Stomach (tissue), 9 donors: ENCODE measurements around the gene TAP2. TPM values are rescaled to one million over a fixed set of nuclear protein-coding genes. Genes with fewer than 3 reads are reported as not detected.

Experiments used
- DNase-seq, 2 donors: peaks; one replicate each; pipeline versions ENCODE4 v3.0.0 to v3.0.0-alpha.2; 2013 to 2019
- H3K27ac ChIP-seq, 5 donors: fragments of 200-600 bp in 4 of 5; sonication (generic) in 4 of 5; one replicate each; pipeline ENCODE4 v1.5.1; 2013 to 2019; ENCODE audit warnings: mild to moderate bottlenecking in 1 of 5, moderate library complexity in 1 of 5
- H3K27me3 ChIP-seq, 3 donors: fragments of 200-600 bp; sonication (generic); one replicate each; pipeline ENCODE4 v1.5.1; 2017 to 2019; ENCODE audit warnings: mixed run types in 1 of 3
- H3K36me3 ChIP-seq, 4 donors: fragments of 200-600 bp; sonication (generic); 1 replicate in 3 of 4; 2 replicates in 1 of 4; pipeline ENCODE4 v1.5.1; 2016 to 2019
- H3K4me1 ChIP-seq, 4 donors: fragments of 200-600 bp; sonication (generic); one replicate each; pipeline ENCODE4 v1.5.1; 2016 to 2019
- H3K4me3 ChIP-seq, 4 donors: fragments of 200-600 bp; sonication (generic) in 3 of 4; one replicate each; pipeline ENCODE4 v1.5.1; 2016 to 2019; ENCODE audit warnings: mild to moderate bottlenecking in 1 of 4
- H3K9me3 ChIP-seq, 4 donors: fragments of 200-600 bp; sonication (generic); one replicate each; pipeline ENCODE4 v1.5.1; 2016 to 2019
- EP300 ChIP-seq: sonication (generic); formaldehyde crosslinking; IDR thresholded peaks from one replicate; pipeline ENCODE4 v1.6.1; 2017; ENCODE audit warnings: antibody characterized with exemption
- POLR2A ChIP-seq, 4 donors: fragments of 450-650 bp; IDR thresholded peaks; one replicate each; pipeline ENCODE4 v1.6.1; 2016; ENCODE audit warnings: antibody characterized with exemption in 4 of 4, control low read depth in 2 of 4, mild to moderate bottlenecking in 1 of 4, moderate library complexity in 1 of 4
- POLR2AphosphoS5 ChIP-seq, 3 donors: sonication (generic); formaldehyde crosslinking; IDR thresholded peaks; one replicate each; pipeline ENCODE4 v1.6.1; 2016; ENCODE audit warnings: antibody characterized with exemption in 3 of 3
- WGBS, 5 donors: extraction: QIAGEN DNeasy Blood & Tissue Kit in 3 of 5; methylation state at CpG; one replicate each; pipeline versions ENCODE4 v1.1.5 to v1.1.7; 2013 to 2018; 5-methylcytosine and 5-hydroxymethylcytosine counted together
- intact Hi-C: fragments of 100-400 bp; cut with DNase I; formaldehyde crosslinking; loops from one replicate; pipeline ENCODE4 v1.15.1; 2023; ENCODE audit warnings: low total_unique reads
- polyA plus RNA-seq, 3 donors: library from polyadenylated mRNA; stranded (reverse); fragments of 200-250 nt; gene quantifications; one replicate each; pipeline ENCODE4 v1.2.3, GENCODE V29; 2013
- total RNA-seq, 5 donors: library from RNA; depleted of rRNA; stranded (reverse); fragments of >200 nt; gene quantifications; one replicate each; pipeline versions ENCODE4 v1.1.0 to v1.2.3, GENCODE V29; 2014 to 2016
- TF ChIP-seq, protein P1 (sequence below), 7 experiments: fragments of 450-650 bp in 4 of 7; fragments of 200-600 bp in 3 of 7; sonication (generic) in 3 of 7; IDR thresholded peaks; one replicate each; pipeline ENCODE4 v1.5.1; 2016 to 2019; ENCODE audit warnings: antibody characterized with exemption in 7 of 7, control low read depth in 2 of 7, mild to moderate bottlenecking in 1 of 7
- donor health status: healthy with polysubstance abuse.
- donor health status: Bipolar disorder and iron deficiency.
- donor health status: healthy.

Gene TAP2
- total and polyA plus RNA-seq, 8 donors: 1.2 to 449 (median 11.4) TPM

DNA sequence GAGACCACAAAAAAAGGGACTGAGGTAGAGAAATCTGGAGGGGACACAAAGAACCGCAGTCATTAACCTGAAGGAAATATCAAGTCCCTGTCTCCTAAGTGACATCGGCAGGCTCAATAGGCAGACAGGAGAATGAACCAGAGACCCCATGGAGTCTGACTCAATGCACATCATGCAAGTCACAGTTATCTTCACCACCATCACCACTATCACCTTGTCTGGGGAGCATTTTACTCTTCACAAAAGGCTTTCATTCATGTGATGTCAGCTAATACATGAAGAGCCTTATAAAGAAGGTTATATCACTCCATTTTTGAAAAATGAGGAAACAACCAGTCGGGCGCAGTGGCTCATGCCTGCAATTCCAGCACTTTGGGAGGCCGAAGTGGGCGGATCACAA is 10.6 kb upstream of the TAP2 start:
- WGBS, 5 donors: 79 to 80% (median 80%) methylated on average over 6 of the region's 6 CpGs
- Histone ChIP-seq H3K27ac (peak overlapping the region in 2 of 5 donors; percentile 3 to 7), H3K36me3 (peaks cover 34 to 71% (median 64%) of the 10 kb centered on the region in 4 donors), H3K9me3 (no peaks in the 10 kb centered on the region), H3K4me1 (peaks cover 19 to 69% (median 52%) of the 10 kb centered on the region in 4 donors), H3K27me3 (no peaks in the 10 kb centered on the region), H3K4me3 (peak overlapping the region in 1 of 4 donors; percentile 7)
- intact Hi-C loops: no loop called here
- DNase-seq: no peak
- no peak for TF ChIP-seq POLR2A (IDR thresholded peaks at IDR 0.05)
- no peak for TF ChIP-seq EP300

DNA sequence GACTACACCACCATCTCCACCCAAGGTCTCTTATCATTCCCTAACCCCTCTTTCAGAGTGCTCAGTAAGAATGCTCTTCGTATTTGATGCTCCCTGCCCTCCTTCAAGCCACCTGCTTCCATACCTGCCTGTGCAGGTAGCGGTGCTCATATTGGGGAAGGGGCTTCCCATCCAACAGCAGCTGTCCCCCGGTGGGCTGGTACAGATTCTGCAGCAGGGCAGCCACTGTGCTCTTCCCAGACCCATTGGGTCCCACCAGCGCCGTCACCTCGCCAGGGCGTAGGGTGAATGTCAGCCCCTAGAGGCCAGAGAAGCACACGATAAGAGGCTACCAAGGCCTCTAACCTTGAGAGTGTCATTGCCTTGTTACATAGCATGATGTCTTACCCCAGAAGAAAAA is 9.3 kb upstream of the TAP2 start:
- H3K4me1 ChIP-seq: peaks cover 23 to 77% (median 56%) of the 10 kb centered on the region in 4 donors
- H3K36me3 ChIP-seq: peaks cover 34 to 71% (median 64%) of the 10 kb centered on the region in 4 donors
- WGBS, 5 donors: 90 to 95% (median 91%) methylated on average over 3 to 8 of the region's 8 CpGs
- no peak overlapping the region for H3K27ac ChIP-seq
- intact Hi-C loops: no loop called here
- no peaks in the 10 kb centered on the region for H3K27me3 ChIP-seq
- peak overlapping the region in 1 of 4 donors; percentile 21 for H3K4me3 ChIP-seq
- DNase-seq: no peak
- H3K9me3 ChIP-seq: no peaks in the 10 kb centered on the region
- TF ChIP-seq, protein P1, sequence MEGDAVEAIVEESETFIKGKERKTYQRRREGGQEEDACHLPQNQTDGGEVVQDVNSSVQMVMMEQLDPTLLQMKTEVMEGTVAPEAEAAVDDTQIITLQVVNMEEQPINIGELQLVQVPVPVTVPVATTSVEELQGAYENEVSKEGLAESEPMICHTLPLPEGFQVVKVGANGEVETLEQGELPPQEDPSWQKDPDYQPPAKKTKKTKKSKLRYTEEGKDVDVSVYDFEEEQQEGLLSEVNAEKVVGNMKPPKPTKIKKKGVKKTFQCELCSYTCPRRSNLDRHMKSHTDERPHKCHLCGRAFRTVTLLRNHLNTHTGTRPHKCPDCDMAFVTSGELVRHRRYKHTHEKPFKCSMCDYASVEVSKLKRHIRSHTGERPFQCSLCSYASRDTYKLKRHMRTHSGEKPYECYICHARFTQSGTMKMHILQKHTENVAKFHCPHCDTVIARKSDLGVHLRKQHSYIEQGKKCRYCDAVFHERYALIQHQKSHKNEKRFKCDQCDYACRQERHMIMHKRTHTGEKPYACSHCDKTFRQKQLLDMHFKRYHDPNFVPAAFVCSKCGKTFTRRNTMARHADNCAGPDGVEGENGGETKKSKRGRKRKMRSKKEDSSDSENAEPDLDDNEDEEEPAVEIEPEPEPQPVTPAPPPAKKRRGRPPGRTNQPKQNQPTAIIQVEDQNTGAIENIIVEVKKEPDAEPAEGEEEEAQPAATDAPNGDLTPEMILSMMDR (IDR thresholded peaks at IDR 0.05): no peak
- TF ChIP-seq POLR2AphosphoS5 (IDR thresholded peaks at IDR 0.05) (no peak), EP300 (no peak), POLR2A (IDR thresholded peaks at IDR 0.05) (no peak)

DNA sequence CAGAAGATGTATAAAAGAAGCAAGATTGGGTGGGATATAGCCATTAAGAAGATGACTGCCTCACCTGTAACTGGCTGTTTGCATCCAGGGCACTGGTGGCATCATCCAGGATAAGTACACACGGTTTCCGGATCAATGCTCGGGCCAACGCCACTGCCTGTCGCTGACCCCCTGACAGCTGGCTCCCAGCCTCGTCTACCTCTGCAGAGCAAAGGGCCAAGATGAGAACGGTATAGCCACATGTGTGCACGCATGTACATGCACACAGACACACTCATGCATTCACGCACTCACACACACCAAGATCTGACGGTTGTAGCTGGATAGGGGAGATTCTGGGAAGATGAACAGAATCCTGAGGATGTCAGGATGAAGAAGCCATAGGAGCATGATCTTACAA is 8.5 kb upstream of the TAP2 start:
- Histone ChIP-seq H3K36me3 (peaks cover 32 to 77% (median 68%) of the 10 kb centered on the region in 4 donors), H3K27me3 (no peaks in the 10 kb centered on the region), H3K27ac (no peak overlapping the region), H3K9me3 (no peaks in the 10 kb centered on the region), H3K4me1 (peaks cover 24 to 78% (median 56%) of the 10 kb centered on the region in 4 donors), H3K4me3 (peak overlapping the region in 1 of 4 donors; percentile 21)
- DNase-seq: no peak
- TF ChIP-seq, protein P1 (IDR thresholded peaks at IDR 0.05): no peak
- TF ChIP-seq POLR2A (IDR thresholded peaks at IDR 0.05) (no peak), EP300 (no peak), POLR2AphosphoS5 (IDR thresholded peaks at IDR 0.05) (no peak)
- intact Hi-C loops: no loop called here
- WGBS, 5 donors: 92 to 94% (median 93%) methylated on average over 10 of the region's 10 CpGs

DNA sequence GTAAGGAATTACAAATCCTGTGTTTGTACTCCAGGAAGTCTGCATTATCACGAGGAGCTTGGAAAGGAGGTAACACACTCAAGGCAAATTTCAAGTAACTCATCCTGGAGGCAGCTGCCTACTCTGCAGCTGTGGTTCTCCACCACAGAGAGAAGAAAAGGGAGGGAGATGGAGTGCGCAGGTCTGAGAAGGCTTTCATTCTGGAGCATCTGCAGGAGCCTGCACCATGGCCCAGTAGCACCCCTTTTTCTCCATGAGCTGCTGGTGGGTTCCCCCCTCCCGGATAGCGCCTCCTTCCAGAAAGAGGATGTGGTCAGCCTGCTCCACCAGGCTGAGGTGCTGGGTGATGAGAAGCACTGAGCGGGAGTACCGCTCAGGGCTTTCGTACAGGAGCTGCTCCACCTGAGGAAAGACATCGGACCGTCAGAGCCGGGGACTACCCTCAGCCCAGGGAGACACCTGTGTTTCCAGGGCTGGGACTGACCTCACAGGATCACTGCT is 6.9 kb upstream of the TAP2 start:
- WGBS, 5 donors: 65 to 79% (median 69%) methylated on average over 10 of the region's 10 CpGs
- peaks cover 30 to 77% (median 72%) of the 10 kb centered on the region in 4 donors for H3K36me3 ChIP-seq
- DNase-seq: no peak

More for the DNA sequence above, 6.9 kb upstream of the TAP2 start:
- Histone ChIP-seq H3K27ac (peak overlapping the region; percentile 21 to 99 (median 96)), H3K27me3 (no peaks in the 10 kb centered on the region), H3K4me1 (peaks cover 19 to 68% (median 49%) of the 10 kb centered on the region in 4 donors), H3K4me3 (peak overlapping the region; percentile 61 to 80 (median 70)), H3K9me3 (no peaks in the 10 kb centered on the region)
- intact Hi-C loops: no loop called here
- TF ChIP-seq, protein P1 (IDR thresholded peaks at IDR 0.05): no peak
- TF ChIP-seq EP300 (no peak), POLR2A (IDR thresholded peaks at IDR 0.05) (no peak), POLR2AphosphoS5 (IDR thresholded peaks at IDR 0.05) (no peak)
